NCI-H345 treated with DMSO at 0.1 percent for 48 hours (cell line): ENCODE data around the gene MDFIC.

Experiments used
- DNase-seq: peaks from one replicate; lab custom pipeline; 2025; ENCODE audit not compliant: unreplicated experiment; lab: John Stamatoyannopoulos, UW

The MDFIC gene

DNA sequence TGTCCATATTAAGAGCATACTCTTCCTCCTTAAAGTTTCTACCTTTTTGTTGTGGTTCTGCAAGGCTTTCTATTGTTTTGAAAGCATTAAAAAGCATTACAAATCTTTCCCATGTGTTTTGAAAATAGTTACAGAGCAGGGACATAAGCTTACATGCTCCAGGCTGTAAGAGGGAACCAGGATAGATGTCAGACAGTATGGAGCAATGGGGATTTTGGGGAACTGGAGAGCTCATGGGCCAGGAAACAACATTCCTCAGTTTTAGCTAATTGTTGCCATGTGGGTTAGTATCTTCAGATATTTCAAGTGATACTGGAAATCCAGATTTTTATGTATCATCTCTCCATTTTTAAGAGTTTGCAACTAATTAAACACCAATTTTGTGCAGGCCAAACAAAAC is 3.5 kb downstream of the MDFIC start:
- DNase-seq: no peak

DNA sequence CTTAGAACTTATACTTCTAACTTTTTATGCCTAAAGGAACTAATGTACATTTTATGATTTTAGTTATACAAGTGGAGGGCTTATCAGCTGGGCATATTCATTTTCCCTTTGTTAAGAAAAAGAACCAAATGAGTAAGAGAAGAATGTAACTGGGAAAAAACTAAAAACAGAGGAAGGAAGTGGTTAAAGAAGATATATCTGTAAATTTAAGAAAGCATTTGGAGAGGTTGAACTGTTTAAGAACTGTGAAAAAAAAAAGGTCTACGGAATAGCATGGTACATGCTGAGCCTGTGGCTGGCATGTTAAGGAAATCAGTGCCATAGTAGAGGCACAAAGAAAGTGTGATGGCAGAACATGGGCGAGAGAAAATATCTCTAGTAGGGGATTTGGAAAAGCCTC is 6.2 kb downstream of the MDFIC start:
- no peak for DNase-seq

DNA sequence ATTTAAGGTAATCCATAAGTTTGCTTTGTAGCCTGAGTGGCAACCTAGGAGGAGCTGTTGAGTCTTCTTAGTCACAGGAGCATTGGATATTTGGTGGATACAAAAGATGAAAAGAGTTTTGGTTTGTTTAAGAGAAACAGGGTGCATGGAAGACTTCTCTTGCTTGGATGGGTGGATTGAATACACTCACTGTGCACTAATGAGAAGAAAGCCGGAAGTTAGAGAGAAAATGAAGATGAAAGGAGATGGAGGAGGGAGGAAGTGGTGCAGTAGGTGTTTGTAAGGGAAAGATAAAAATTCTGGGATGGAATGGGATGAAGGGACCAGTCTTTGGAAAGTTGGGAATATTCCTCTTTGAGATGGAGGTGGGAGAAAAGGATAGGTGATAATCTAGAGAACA is 7.7 kb downstream of the MDFIC start:
- DNase-seq: no peak

DNA sequence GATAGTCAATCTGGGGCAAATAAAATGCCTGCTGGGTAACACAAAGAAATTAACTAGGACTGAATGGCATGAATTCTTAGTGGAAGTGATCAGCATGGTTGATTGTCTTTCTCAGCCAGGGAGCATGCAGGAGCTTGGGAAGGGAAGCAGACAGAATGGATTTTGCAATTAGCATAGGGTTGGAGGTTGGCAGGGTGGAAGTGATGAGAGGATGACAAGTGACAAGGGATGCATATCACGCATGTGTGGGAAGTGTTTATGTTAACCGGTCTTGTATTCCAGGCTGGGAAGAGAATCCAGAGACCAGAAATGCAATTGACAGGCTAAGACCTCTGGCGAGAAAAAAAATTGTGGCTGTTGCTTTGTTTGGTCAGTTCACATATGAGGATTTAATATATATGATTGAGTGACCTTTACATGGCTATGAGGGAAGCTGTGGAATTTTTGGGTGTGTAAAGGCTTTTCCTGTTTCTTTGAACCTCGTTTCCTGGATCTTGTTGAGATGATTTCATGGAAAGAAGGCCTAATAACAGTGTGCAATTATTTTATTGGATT is 8.3 kb downstream of the MDFIC start:
- DNase-seq: no peak

DNA sequence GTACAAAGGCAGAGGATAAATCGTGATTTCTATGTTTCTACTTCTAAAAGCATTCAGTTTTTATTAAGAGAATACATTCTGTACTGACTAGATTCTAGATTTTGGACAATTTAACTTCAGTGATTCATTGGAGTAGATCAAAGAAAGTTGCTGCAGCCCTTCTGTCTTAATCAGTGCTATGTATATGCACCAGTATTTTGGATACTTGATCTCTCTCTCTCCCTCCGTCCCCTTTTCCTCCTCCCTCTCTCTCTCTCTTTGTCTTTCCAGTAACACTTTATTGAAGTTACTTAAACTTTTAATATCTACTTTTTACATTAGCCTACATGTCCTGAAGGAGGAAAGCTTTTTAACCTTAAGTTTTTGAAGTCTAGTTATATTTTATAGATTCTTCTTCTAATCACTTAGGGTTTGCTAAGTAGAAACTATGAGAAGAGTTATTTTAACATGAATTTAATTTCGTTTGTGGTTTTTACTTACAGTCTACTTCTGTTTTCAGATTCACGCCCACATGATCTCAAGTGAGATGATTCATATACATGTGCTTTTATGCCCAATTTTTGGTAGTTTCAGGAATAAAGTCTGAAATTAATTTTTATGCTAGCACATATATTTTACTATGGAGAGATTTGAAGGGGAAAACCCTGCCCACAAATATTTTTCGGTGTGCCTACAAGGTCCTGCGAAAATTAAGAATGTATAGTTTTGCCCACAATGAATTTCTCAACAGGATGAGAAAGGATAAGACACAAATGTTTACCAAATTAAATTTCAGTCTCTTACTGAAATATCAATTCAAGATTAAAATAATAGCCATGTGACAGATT is 9.1 kb downstream of the MDFIC start:
- no peak for DNase-seq

DNA sequence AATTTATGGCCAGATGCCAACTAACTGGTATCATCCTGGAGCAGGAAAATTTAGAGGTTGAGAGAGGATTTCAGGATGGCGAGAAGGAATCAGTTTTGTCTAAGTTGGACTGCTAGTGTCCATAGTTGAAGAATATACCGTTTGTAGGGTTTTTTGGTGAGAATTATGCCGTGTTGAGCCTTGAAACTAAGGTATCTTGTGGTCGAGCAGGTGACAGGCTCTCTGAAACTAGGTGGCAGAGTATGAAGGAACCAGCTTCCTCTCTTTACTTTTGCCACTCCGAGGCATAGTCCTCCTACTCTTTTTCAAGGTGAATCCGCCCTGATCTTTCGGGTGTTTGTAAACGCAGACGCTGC is 9.7 kb downstream of the MDFIC start:
- no peak for DNase-seq

DNA sequence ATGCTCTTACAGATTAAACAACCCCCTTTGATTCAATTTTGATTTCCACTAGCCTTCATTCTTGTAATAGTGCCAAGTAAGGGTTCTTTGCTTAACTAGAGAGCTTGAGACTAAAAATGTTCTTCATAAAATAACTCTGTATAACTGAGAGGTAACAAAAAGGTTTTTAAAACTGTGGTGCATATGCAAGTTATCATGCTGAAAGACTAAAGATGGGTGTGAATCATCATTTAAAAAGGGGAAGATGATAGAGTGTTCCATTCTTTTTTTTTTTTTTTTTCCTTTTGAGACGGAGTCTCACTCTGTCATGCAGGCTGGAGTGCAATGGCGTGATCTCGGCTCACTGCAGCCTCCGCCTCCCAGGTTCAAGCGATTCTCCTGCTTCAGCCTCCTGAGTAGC is 11.1 kb downstream of the MDFIC start:
- no peak for DNase-seq

DNA sequence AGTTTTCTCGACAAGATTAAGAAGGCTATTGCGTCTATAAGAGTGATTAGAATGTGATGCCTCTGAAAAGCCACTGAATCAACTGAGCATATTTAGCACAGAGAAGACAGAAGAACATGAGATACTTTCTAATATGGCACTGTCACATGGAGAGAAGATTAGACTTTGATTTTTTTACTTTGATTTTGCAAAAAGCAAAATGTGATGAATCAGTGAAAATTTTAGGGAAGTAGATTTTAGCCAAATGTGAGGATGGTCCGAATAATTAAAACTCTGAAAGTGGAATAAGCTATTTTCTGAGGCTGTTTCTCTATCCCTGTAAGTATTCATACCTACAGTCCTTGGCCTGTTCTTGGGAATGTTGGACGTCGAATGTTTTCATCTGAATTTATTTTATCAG is 11.8 kb downstream of the MDFIC start:
- no peak for DNase-seq

DNA sequence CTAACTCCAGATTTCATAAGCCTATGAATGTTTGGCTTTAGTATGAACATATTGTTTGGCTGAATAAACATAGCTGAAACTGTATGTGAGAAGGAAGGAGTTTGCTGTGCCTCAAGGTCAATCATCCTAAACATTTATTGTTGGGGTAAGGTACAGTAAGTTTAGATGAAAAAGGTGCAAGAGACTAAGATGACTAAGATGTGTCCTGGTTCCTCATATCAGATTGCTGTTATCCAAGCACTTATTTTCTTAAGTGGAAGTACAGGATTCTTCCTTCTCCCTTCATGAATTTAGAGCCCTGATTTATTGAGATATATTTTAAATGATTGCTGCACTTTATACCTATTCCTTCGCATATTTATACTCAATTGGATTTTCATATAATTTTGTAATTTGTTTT is 12.2 kb downstream of the MDFIC start:
- DNase-seq: no peak

DNA sequence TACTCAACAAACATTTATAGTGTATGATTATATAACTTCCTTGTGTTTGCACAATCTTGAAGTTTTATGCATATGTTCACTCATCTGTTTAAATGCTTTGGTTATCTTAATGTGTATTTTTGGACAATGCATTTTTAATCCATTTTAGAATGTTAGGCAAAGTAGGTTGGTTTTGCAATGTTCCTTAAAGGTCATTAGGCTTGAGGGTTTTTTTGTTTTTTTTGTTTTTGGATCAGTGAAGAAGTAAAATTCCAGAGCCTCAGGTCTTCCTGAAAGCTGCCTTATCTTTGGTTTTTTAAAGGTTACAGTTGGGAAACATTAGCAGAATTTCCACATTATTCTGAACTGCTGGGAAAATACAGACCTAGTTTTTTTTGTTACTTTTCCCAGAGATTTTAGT is 12.8 kb downstream of the MDFIC start:
- DNase-seq: no peak

DNA sequence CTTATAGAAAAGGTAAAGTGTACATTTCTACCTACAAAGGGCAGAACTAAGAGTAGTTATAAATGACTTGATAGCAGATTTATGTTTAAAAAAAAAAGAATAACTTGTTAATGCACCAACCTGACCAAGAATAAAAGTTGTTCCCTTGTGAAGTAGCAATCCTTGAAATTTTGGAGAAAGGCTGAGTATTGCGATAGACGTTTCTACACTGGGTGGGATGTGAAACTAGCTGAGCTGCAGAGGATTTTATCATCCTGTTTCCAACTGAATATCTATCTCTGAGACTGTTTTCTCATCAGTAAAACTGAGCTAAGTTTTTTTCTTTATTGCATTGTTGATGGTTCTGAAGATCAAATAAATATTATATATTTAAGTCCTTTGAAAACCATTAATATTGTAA is 14.6 kb downstream of the MDFIC start:
- no peak for DNase-seq

DNA sequence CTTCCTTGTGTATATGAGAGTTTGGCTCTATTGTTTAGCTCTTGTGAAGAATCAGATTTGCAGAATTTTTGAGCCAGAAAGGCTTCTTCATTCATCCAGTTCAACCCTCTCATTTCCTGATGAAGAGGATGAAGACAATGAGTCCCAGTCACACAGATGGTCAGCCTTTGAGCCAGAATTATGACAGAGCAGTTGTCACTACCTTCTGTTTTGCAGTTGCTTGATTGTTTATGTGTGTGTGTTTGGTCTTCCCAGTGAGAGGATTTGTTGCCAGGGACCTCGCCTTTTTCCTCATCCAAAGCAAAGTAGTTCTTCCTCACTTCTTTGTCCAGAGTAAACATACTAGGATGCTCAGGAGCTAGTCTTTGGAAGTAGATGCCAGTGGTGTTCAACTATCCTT is 15.6 kb downstream of the MDFIC start:
- DNase-seq: no peak

DNA sequence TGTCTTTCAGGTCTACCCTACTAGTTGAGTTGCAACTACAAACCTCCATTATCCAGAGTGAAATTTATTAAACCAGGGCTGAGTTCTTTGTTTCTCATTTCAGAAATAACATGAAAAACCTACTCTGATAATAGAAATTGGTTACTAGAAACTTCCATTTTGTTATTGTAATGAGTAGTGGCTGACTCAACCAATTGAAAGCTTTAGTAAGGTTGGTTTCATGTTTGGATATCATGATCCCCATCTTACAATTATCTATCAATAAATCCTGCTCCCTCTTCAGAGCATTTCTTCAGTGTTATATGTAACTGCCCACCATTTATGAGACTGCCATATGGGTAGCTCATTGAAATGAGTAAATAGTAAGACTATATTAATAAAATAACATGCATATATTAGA is 16.9 kb downstream of the MDFIC start:
- DNase-seq: no peak

DNA sequence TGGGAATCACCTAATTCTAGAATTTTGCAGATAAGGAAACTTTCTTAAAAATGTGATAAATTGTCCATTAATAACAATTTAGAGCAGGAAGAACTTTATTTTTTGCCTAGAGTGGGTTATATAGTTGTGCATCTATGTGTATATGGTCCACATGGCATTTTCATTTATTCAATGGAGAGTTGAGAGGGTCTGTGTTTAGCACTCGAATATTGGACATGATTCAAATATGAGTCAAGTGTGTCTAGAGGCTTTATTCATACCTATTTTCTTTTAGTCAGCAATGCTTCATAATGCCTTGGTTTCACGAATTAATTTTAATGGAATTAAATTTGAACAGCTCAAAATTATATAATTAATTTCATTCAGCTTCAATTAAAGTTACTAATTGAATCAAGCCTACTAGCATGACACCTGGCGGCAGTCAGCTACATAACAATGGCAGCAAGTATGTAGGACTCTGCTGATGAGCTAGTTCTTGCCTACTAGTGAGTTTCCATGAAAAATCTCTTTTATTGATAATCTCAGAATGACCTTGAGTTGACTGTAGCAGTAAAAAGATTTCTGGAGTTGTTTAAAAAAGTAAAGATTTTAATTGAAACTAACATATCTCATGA is 17.7 kb downstream of the MDFIC start:
- no peak for DNase-seq

DNA sequence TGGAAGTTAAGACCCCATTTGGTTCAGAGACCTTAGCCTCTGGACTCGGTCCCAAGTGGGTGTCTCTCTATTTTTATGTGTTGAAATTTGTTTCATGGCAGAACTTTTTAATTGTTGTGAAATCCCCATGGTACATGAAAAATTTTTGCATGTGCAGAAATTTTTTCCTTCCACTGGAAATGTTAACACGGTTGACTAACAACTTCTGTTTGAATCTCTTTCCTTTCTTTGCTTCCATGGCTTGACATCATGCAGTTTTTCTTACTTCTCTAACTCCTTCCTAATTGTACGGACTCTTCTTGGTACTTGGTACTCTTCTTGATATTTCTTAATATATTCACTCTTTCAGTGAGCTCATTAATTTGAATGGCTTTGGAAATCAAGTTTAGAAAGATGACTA is 18.3 kb downstream of the MDFIC start:
- no peak for DNase-seq

DNA sequence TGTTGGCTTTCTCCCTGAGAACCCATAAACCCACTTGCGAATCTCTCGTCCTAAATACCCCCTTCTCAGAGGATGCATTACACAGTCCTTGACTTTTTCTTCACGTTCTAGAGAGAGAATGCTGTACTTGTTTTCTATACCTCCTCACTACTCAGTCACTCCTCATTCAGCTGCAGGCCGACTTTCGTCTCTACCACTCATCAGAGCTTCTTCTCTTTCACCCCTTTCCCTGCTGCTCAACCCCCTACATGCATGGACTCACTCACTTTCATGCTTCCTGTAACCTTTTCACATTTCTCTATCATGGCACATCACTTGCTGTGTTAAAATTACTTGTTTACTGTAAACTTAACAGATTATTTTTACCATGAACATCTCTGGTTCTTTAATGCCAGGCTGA is 19.8 kb downstream of the MDFIC start:
- DNase-seq: no peak

DNA sequence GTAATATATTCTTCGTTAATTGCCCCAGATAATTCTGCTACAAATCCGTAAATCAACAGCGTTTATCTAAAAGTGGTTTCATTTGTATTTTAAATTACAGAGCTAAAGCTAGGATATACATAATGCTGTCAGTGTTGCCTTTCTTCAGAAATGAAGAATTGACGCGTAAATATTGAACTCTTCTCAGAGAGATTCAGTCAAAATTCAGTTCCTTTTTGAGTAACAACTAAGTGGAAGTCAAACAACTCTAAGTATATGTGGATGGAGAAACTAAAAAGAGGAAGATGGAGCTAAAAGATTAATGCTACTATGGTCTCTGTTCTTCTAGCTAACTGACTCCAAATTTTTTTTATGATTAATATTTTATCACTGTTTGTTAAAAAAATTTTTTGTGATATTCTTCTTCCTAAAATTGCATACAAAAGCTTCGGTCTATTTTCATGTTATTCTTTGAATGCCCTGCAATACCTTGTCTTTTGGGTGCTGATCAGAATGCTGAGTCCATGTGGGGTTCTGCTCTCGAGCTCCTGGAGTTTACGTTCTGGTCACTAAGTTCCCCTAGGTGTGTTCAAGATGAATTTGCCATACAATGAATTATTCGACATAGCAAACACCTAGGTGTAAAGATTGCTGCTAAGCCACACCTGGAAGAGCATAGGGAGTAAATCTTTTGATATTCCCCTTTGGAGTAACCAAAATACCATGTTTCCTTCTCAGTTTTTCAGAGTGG is 20.7 kb downstream of the MDFIC start:
- DNase-seq: no peak

DNA sequence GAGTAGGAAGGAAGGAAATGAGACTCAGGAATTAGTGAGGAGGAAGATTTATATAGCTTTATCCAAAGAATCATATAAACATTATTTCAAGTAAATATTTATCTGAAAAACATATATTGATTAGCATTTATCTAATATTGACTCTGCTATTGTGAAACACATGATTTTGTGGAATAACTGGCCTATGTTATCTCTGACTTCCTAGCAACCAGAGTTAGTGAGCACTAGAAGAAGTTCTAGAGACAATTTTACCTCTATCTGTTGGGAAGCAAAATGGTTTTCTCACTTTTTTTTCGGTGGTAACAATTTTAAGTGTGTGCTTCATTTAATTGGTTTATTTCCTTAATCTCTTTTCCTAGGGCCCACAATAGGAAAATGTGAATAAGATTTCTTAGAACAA is 21.6 kb downstream of the MDFIC start:
- no peak for DNase-seq

DNA sequence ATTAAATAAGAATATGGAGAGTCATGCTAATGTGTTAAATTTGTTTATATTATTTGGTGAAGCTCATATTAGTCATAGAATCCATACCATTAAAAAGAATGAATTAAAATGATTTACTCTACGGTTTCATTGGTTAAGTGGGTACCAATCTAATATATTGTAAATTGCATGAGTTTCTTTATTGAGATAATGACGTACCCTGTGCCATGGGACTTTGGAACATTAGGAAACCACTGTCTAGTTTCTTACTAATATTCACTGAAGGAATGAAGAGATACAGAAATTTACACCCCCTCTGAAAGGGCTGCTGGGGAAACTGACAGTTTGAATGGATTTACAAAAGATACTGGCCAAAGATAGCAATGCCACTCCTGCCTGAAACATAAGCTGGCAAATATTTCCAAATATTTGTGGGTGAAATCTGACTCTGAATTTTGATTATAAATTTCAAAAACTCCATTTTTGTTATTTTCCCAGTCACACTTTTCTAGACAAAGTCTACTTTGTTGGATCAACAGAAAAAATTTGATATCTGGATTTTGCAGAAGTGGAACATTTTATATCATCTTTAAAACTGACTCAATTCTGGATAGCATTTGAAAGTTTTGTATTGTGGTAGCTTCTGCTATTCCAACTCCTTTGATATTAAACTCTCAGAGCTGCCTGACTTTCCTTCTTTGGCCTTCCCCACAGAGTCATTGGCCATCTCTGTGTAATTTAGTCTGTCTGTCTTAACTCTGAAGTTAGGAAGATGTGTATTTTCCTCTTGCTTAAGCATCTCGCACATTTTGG is 22.3 kb downstream of the MDFIC start:
- no peak for DNase-seq

DNA sequence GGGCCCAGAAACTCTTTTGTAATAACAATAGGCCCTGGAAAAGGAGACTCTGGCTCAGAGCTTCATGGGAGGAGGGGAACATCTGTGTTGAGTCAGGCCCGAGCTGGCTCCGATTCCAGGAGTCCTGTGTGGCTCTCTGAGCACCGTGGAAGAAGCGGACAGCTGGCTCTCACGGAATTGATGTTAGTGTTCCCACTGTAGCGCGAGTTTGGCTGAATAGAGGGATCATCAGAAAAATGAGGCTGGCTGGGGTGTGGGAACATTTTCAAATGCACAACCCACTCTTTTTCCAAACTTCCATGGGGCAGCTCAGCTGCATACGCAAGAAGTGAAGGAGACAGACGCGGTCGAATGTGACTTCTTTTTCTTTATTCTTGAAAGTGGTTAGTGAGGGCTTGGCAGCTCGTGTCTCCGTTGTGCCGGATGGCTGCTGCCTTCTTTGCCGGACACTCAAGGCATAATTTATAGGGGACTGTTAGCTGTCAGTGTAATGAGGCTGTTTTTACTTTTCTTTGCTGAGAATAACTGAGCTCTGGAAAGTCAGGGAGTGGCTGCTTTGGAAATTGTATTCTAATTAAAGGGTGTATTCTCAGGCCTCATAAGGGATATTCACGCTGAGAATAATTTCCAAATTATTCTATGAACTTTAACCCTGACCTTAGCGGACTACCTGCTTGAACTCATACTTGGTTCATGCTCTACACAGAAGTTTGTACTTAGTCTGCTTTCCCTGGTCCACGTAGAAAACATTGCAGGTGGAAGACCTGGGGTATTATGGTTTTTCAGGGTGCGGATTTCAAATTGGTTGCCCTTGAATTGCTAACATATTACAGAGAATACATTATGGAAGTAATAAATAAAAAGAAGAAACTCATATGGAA is 23.1 kb downstream of the MDFIC start:
- no peak for DNase-seq
